Measurements from ENCODE around the gene CNGA4.
A peak's percentile ranks its signal among the peaks of the same experiment; 100 is the strongest.
"Not testable (repeated sequence)": the region's sequence is repeated elsewhere in the genome, so short reads cannot be mapped to it uniquely, and the experiment has no call there.

CNGA4 gene

DNA sequence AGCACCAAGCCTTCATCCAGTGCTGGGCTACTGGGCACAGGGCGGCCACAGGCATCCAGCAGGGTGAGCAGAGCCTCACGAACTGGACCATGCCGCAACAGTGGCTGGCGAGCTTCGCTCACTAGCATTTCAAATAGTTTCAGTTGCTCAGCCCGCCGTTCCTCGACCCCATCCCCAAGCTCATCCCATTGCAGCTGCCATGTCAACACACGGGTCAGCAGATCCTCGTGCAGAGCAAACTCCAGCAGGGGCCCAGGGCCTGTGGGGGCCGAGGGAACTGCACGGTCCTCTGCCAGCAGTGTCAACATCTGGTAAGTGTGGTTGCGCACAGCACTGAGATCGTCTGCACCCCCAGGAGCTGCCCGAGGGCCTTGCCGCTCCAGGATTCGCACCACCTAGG is 15.0 kb upstream of the CNGA4 start:
- in situ Hi-C loops (cut with MboI; ENCODE audit: low pct_unique_long_range_greater_than_20kb, low sequenced_read_pairs) = no loop called here
- DNase-seq = no peak

DNA sequence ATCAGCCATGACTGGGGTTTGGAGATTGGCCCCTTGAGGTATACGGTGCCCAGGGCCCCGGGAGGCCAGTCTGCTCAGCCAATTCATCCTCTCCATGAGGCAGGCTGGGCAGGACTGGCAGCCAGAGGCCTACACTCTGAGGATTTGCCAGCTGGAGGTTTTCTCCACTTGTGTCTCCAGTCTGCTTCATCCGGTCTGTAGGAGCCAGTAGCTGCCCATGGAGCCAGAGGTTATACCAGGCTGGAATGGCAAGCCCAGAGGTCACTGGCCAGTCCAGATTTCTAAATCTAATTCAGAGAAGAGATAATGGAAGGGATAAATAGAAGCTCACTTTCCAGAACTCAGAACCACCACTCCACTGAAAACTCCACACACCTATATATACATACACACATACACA is 14.5 kb upstream of the CNGA4 start:
- in situ Hi-C loops (cut with MboI; ENCODE audit: low pct_unique_long_range_greater_than_20kb, low sequenced_read_pairs) = no loop called here

DNA sequence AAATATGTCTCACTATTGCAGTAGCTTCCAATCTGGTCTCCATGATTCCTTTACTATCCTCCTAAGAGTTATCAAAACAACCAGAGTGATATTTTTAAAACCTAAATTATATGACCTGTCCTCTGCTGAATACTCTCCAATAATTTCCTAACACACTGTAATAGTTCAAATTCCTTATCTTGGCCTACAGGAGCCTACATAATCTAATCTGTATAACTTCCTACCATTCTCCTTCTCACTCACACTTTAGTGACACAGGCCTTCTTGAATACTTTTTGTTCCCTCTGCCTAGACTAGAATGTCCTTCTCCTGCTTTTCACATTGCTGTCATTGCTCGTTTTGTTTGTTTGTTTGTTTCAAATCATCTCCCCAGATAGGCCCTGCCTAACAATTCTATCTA is 13.9 kb upstream of the CNGA4 start:
- DNase-seq = no peak
- in situ Hi-C loops (cut with MboI; ENCODE audit: low pct_unique_long_range_greater_than_20kb, low sequenced_read_pairs) = no loop called here

More for the DNA sequence above, 14.5 kb upstream of the CNGA4 start:
- no peak for DNase-seq

DNA sequence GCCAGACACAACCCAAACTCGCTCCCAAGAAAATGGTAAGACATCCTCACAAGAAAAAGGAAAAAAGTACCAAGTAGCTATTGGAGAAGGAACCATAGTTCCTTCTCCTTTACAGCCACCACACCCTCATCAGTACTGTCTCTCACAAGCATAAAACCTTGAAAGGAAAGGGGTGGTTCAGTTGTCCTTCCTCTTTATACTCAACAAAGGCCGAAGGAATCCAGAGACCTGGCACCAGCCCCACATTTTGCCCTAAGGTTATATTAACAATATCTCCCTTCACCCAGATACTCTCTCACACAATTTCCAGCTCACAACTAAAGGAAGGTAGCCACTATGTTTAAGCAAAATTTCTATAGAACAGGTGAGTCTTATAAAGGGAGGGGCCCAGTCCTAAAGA is 13.0 kb upstream of the CNGA4 start:
- in situ Hi-C loops (cut with MboI; ENCODE audit: low pct_unique_long_range_greater_than_20kb, low sequenced_read_pairs) = no loop called here
- peak; percentile 54 for DNase-seq

DNA sequence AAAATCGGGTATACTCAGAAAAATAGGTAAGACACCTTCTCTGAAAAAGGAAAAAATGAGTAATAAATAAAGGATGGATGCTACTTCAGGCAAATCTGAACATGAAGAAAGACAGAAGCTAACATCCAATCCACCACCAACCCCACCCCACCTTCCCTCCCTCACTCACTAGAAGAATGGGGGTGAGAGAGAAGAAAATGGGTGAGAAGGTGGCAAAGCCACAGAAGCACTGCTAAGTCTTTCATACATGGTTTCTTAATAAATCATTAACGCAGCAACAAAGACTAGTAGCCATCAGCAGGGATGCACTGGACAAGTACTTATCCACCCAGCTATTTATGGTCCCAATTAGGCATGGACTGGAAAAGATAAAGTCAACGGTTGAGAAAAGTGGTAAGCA is 10.4 kb upstream of the CNGA4 start:
- DNase-seq = no peak
- in situ Hi-C loops (cut with MboI; ENCODE audit: low pct_unique_long_range_greater_than_20kb, low sequenced_read_pairs) = no loop called here

DNA sequence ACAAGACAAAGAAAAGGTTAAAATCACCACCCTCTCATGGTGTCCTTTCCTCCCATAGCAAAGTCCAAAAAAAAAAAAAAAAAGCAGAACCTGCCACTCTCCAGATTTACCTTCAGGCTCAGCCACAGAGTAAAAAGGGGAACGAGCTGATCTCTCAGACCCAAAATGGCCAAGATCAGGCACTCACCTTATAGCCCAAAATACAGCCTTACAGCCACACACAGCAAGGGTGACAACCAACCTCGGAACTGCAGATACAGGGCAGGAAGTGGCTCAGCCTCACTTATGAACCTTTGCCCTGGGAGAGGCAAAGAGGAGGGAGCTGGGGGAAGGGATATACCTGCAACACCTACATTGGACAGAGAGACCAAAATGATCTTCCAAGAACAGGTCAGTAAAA is 9.0 kb upstream of the CNGA4 start:
- in situ Hi-C loops (cut with MboI; ENCODE audit: low pct_unique_long_range_greater_than_20kb, low sequenced_read_pairs) = no loop called here
- DNase-seq = peak; percentile 51

DNA sequence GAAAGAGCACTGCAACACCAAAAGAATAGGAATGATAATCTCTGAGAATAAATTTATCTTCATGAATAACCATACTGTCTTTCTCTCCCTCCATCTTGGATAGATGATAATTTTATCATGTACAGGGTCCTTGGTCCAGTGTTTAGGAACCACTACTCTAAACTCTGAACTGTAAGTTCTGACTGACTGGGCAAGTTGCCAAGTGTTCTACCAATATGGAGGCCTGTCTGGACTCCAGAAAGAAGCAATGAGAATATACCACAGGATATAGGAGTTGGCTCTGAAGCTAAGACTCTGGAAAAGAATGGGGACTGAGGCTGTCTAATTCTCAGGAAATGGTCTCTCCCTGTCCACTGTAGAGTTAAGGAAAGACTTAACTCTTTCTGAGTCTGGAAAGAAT is 6.0 kb upstream of the CNGA4 start:
- DNase-seq = no peak
- in situ Hi-C loops (cut with MboI; ENCODE audit: low pct_unique_long_range_greater_than_20kb, low sequenced_read_pairs) = no loop called here

DNA sequence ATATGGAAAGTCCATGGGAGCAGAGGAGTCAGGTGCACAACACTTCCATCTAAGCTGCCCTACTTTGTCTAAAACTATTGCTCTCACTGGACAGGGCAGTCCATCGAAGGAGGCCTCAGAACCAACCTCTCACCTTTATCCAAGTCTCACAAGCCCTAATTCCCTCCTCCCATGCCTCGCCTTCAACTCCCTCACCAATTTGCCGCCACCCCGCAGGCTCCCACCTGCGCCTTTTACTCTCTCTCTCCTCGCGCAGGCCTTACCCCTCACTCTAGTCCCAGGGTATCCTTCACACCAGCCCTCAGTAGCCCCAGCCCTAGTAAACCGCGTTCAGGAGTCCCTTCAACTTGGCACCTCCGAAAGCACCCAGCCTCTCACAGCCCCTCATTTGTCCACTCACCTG is 4.9 kb upstream of the CNGA4 start:
- in situ Hi-C loops (cut with MboI; ENCODE audit: low pct_unique_long_range_greater_than_20kb, low sequenced_read_pairs) = no loop called here
- DNase-seq = peak; percentile 13

DNA sequence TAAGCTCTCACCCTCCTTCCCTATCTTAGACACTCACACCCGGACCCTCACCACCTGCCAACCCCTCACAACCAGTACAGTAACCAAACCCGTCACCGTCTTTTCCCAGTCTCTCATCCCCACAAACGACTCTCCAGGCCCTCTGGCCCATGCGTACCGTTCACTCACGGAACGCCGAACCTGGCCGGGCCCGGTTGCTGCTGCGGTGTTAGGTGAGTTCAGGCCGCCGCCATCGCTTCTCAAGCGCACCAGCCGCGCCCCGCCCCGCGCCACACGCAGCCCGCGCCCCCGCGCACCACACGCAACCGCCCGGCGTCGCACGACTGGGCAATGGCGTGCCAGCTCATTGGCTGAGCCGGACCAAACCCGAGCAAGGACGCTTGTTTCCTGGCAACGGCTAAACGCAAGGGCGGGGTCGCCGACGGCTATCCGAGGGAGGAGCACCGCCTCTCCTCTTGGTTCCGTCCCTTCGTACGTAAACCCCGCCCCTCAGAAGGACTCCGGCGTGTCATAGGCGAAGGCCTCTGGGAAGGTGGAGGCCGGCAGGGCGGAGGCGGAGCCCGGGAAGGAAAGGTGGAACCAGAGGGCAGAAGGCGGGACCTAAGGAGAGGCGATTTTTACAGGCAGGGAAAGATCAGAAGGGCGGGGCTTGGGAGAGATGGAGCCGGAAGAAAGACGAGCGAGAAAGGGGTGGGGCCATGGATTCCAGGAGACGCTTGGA is 4.3 kb upstream of the CNGA4 start, which contains the start of gene FHIP1B:
TSS of gene FHIP1B (minus strand) at position 250 of the 721 bp plus-strand sequence. CDS start 10,120 bp downstream, outside the sequence.
- in situ Hi-C loops (cut with MboI; ENCODE audit: low pct_unique_long_range_greater_than_20kb, low sequenced_read_pairs) = no loop called here

DNA sequence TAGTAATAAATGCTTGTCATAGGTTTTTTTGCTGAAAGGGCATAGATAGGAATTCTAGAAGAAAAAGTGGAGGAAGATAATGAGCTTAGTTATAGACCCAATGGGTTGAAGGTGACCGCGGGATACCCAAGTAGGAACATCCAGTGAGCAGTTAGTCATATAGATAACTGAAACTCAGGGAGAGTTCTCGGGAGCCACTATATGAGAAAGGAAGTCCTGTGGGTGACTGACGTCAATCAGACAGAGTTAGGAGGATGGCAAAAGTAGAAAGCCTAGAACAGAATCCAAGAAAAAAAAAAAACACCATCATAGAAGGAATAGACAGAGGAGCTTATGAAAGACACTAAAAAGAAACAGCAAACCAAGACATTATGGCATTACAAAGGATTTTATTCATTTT is 1.6 kb upstream of the CNGA4 start:
- no peak for DNase-seq
- in situ Hi-C loops (cut with MboI; ENCODE audit: low pct_unique_long_range_greater_than_20kb, low sequenced_read_pairs) = no loop called here

More for the DNA sequence above, 4.3 kb upstream of the CNGA4 start, which contains the start of gene FHIP1B:
- peak; percentile 100 for DNase-seq

DNA sequence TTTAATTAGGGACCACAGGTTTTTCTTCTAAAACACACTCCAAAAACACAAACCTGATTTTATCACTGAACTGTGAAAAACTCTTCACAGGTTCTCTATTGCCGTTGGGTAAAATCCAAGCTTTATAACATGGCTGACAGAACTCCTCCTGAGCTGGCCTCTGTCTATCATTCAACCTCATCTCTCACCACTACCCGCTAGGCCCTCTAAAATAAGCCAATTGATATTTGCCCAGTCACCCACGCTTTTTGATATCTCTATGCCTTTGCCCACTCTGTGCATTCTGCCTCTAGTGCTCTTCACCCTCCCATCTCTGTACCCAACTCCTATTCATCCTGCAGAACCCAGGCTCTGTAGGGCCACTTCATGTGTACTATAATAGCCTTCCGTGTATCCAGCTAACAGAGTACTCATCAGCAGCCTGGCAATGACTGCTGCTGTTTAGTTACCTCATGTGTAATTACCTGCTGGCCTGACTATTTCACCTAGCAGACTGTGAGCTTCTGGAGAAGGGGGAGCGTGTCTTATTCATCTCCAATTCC is 1.1 kb upstream of the CNGA4 start:
- in situ Hi-C loops (cut with MboI; ENCODE audit: low pct_unique_long_range_greater_than_20kb, low sequenced_read_pairs) = no loop called here
- DNase-seq = no peak

DNA sequence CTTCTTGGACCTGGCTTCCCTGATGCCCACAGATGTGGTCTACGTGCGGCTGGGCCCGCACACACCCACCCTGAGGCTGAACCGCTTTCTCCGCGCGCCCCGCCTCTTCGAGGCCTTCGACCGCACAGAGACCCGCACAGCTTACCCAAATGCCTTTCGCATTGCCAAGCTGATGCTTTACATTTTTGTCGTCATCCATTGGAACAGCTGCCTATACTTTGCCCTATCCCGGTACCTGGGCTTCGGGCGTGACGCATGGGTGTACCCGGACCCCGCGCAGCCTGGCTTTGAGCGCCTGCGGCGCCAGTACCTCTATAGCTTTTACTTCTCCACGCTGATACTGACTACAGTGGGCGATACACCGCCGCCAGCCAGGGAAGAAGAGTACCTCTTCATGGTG is 1.2 kb downstream of the CNGA4 start:
- DNase-seq = no peak
- in situ Hi-C loops (cut with MboI; ENCODE audit: low pct_unique_long_range_greater_than_20kb, low sequenced_read_pairs) = no loop called here

DNA sequence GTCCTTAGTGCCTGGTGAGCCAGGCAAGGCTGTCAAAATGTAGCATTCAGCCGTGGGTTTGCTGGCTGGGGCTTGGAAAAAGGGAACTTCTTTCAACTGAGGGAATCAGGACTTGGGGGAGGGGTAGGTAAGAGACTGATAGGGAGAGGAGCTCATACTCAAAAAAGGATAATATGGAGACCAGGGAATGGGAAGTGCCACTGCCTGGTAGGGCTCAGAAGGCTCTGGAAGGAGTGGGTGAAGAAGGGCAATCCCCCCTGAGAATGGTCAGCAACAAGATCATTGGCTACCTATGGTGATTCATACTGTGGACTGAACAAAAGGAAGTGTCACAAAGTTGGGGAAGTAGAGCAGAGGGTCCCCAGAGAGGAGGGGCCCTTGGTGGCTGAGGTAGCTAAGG is 1.9 kb downstream of the CNGA4 start:
- in situ Hi-C loops (cut with MboI; ENCODE audit: low pct_unique_long_range_greater_than_20kb, low sequenced_read_pairs) = no loop called here
- DNase-seq = peak; percentile 61

DNA sequence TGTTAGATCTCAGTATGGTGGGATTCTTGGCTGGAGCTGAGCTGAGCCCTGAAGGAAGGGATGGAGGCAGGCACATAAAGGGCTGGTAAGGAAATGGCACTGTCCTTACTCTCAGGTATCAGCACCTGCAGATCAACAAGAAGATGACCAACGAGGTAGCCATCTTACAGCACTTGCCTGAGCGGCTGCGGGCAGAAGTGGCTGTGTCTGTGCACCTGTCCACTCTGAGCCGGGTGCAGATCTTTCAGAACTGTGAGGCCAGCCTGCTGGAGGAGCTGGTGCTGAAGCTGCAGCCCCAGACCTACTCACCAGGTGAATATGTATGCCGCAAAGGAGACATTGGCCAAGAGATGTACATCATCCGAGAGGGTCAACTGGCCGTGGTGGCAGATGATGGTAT is 2.4 kb downstream of the CNGA4 start:
- in situ Hi-C loops (cut with MboI; ENCODE audit: low pct_unique_long_range_greater_than_20kb, low sequenced_read_pairs) = no loop called here
- no peak for DNase-seq

DNA sequence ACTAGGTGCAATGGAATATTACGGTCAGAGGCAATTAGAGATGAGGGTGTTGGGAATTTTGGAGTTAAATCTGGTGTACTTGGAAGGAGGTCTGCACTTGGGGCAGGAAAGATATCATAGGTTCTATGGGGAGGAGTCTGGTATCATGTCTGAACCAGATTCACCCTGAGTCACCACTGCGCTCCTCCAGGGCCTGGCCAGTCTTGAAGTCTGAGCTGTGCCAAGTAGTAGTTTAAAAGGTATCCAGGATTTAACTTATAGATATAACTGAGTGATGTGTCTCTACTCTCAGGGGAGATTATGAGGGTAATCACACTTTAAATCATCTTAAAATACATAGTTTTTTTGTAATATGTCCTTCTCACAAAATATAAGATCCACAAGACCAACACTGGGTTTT is 6.6 kb downstream of the CNGA4 start:
- in situ Hi-C loops (cut with MboI; ENCODE audit: low pct_unique_long_range_greater_than_20kb, low sequenced_read_pairs) = no loop called here
- DNase-seq = no peak

DNA sequence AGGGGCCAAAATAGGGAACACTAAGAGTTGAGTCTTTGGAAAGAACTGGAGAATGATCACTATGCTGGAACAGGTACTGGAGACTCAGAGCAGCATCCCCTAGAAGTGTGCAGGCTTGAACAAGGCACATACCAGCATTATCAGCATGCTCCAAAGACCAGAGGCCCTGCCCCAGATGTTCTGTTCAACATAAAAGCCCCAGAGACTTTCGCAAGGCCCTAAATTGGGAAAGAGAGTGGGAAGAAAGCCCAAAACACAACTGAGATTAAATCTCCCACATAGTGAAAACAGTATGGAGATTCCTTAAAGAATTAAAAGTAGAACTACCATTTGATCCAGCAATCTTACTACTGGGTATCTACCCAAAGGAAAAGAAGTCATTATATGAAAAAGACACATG is 9.4 kb downstream of the CNGA4 start:
- DNase-seq = no peak
- in situ Hi-C loops (cut with MboI; ENCODE audit: low pct_unique_long_range_greater_than_20kb, low sequenced_read_pairs) = no loop called here

DNA sequence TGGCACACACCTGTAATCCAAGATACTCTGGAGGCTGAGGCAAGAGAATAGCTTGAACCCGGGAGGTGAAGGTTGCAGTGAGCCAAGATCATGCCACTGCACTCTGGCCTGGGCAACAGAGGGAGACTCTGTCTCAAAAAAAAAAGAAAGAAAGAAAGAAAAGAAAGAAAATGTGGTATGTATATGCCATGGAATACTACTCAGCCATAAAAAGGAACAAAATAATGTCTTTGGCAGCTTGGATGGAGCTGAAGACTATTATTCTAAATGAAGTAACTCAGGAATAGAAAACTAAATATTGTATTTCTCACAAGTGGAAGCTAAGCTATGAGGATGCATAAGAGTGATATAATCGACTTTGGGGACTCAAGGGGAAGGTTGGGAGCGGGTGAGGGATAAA is 10.0 kb downstream of the CNGA4 start:
- in situ Hi-C loops (cut with MboI; ENCODE audit: low pct_unique_long_range_greater_than_20kb, low sequenced_read_pairs) = not testable (repeated sequence)

DNA sequence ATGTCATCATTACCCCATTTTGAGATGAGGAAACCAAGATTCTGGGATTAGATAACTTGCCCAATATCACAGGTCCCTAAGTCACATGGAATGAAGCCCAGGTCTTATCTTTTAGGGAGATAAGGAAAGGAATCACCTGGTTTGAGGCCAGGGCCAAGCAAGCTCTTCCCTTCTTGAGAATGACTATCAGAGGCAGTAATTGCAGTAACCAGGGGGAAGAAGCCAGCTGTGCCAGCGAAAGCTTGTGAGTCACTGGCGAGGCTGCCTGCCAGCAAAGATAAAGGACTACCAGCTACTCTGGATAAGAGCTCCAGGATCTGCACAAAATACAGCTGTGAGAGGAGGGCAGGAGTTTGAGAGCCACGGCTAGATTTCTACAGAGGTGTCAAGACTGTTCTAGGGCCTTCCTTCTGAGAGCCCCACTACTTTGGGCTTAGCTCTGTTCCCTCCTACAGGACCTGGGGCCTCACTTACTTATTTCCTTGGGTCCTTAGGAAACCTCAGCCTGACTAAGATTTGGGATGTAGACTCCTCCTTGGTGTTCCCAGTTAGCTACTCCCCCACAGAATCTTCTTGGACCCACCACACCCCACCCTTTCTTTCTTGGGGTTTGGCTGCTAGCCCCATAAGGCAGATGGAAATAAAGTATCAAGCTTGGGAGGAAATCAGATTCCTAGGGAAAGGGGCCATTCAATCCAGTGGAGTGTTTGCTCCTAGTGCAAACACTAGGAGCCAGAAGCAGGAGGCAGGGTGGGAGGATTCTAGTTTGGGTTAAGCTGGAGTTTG is 11.1 kb downstream of the CNGA4 start:
- in situ Hi-C loops (cut with MboI; ENCODE audit: low pct_unique_long_range_greater_than_20kb, low sequenced_read_pairs) = no loop called here
- no peak for DNase-seq

More for the DNA sequence above, 10.0 kb downstream of the CNGA4 start:
- DNase-seq = not testable (repeated sequence)

DNA sequence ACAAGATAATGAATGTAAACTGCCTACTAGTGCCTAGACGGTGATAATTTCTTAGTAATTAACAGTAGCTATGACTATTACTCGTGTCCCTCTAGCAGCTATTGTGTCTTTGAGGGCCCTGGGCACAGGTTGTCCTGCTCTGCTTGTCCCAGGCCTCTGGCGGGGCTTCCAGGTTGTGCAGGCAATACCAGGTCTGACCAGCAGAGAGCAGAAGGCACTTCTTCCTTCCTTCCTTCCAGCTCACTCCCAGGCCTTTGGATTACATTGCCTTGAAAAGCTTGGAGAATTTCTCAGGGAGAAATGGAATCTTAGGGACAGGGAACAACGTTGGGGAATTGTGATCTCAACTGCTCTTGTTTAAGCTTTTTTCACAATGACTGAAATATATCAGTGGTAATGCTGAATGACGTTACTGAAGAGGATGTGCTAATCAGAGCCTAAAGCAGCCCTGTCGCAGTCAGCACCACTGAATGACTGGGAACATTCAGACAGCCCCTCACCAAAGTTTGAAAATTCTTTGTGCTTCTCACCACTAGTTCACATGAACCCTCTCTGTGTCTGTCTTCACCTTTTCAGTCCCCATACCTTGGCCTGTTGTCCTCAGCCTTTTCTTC is 12.3 kb downstream of the CNGA4 start:
- DNase-seq = peak; percentile 76
- in situ Hi-C loops (cut with MboI; ENCODE audit: low pct_unique_long_range_greater_than_20kb, low sequenced_read_pairs) = no loop called here

DNA sequence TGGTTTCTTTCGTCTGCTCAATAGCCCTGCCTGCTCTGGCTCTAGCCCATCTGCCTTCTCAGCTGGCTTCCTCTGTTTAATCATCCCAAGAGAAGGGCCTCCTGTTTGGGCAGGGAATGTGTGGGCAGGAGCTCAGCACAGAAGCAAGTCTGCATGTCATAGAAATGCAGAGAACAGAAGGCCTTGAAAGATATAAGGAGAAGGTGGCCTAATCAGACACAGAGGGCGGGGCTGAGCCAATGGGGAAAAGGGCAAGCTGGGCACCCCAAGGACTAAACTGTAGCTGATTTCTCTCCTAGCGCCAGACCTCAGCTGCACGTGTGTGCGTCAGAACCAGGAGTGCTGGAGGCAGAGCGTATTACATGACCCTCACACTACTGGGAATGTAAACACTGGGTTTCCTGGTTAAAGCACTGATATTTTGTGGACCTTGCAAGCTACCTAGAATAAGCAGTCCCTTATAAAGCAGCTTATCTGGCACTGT is 13.1 kb downstream of the CNGA4 start:
- in situ Hi-C loops (cut with MboI; ENCODE audit: low pct_unique_long_range_greater_than_20kb, low sequenced_read_pairs) = no loop called here
- no peak for DNase-seq
